Smooth muscle cell (in vitro differentiated cells): ENCODE measurements around the gene CCDC180. TPM values are rescaled to one million over a fixed set of nuclear protein-coding genes. Genes with fewer than 3 reads are reported as not detected.

Experiments used
- DNase-seq: peaks from one replicate; lab custom pipeline; 2025; ENCODE audit not compliant: unreplicated experiment; lab: John Stamatoyannopoulos, UW
- H2AFZ ChIP-seq: fragments of 200-600 bp; sonication (generic); 2 replicates; pipeline ENCODE4 v1.6.0; 2016; ENCODE audit warnings: antibody characterized with exemption, low read depth, mild to moderate bottlenecking
- H3F3A ChIP-seq: fragments of 200-600 bp; sonication (generic); 2 replicates; pipeline ENCODE4 v1.6.0; 2017; ENCODE audit warnings: antibody characterized with exemption, low read depth
- H3K27ac ChIP-seq: fragments of 200-600 bp; sonication (generic); 2 replicates; pipeline ENCODE4 v1.5.1; 2016; ENCODE audit warnings: low read depth, mild to moderate bottlenecking
- H3K27me3 ChIP-seq: fragments of 200-600 bp; sonication (generic); 2 replicates; pipeline ENCODE4 v1.6.1; 2016; ENCODE audit warnings: low read depth, mild to moderate bottlenecking
- H3K36me3 ChIP-seq: fragments of 200-600 bp; sonication (generic); 2 replicates; pipeline ENCODE4 v1.5.1; 2016; ENCODE audit warnings: low read depth
- H3K4me1 ChIP-seq: fragments of 200-600 bp; sonication (generic); 2 replicates; pipeline ENCODE4 v1.5.1; 2016; ENCODE audit warnings: low read depth
- H3K4me2 ChIP-seq: fragments of 200-600 bp; sonication (generic); 2 replicates; pipeline ENCODE4 v1.6.0; 2016; ENCODE audit warnings: mild to moderate bottlenecking
- H3K4me3 ChIP-seq: fragments of 200-600 bp; sonication (generic); 2 replicates; pipeline ENCODE4 v1.5.1; 2016; ENCODE audit warnings: mild to moderate bottlenecking
- H3K79me2 ChIP-seq: fragments of 200-600 bp; sonication (generic); 2 replicates; pipeline ENCODE4 v1.6.0; 2016; ENCODE audit warnings: low read depth, mild to moderate bottlenecking
- H3K9ac ChIP-seq: fragments of 200-600 bp; sonication (generic); 2 replicates; pipeline ENCODE4 v1.6.0; 2016; ENCODE audit warnings: low read depth
- H3K9me3 ChIP-seq: fragments of 200-600 bp; sonication (generic); replicated peaks from 2 replicates; pipeline ENCODE4 v1.5.1; 2016; ENCODE audit warnings: low read depth
- H4K20me1 ChIP-seq: fragments of 200-600 bp; sonication (generic); 2 replicates; pipeline ENCODE4 v1.6.0; 2016; ENCODE audit warnings: low read depth
- WGBS: methylation state at CpG from one replicate; pipeline ENCODE4 v1.1.7; 2016; ENCODE audit warnings: low lambda C conversion rate; 5-methylcytosine and 5-hydroxymethylcytosine counted together
- polyA plus RNA-seq: library from polyadenylated mRNA; unstranded; fragments of >200 nt; fragmentation: Nextera tagmentation; extraction: Ambion mirVana; gene quantifications from 2 replicates; pipeline ENCODE4 v1.2.1, GENCODE V29; 2016
- small RNA-seq: library from RNA; depleted of rRNA; stranded (forward); fragments of <200 nt; gene quantifications from one replicate; pipeline ENCODE3, GENCODE V24; 2014
- total RNA-seq: library from RNA; depleted of rRNA; stranded (reverse); fragments of >200 nt; gene quantifications from 2 replicates; pipeline ENCODE4 v1.2.3, GENCODE V29; 2014
- TF ChIP-seq, protein P1 (sequence below): fragments of 200-600 bp; sonication (generic); IDR thresholded peaks from 2 replicates; pipeline ENCODE4 v1.5.1; 2017; ENCODE audit warnings: borderline replicate concordance, mild to moderate bottlenecking, antibody characterized with exemption; ENCODE audit not compliant: insufficient read depth, poor library complexity, severe bottlenecking

The CCDC180 gene
- total and polyA plus RNA-seq, 2 experiments from 2014 or later = 0.58 to 0.59 TPM

DNA sequence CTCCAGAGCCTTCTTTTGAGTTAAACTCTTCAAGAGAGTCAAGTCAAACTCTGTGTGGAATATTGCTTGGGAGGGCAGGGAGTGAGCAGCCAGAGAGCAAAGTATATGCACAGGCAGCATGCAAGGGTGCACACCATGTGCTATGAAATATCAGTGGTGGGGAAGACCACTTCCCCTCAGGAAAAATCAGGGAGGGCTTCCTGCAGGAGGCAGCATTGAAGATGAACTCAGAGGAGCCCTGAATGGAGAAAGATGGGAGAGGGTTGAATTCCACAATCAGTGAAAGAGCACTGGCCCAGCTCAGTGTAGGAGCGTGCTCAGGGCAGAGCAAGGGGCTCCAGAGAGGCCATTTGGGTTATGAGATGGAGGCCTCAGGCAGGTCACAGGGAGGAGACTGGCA, 41.9 kb downstream of the CCDC180 start:
- no peaks in the 10 kb centered on the region for H3F3A ChIP-seq
- H3K9ac ChIP-seq = no peak overlapping the region
- H3K9me3 ChIP-seq = no peaks in the 10 kb centered on the region
- TF ChIP-seq, protein P1, sequence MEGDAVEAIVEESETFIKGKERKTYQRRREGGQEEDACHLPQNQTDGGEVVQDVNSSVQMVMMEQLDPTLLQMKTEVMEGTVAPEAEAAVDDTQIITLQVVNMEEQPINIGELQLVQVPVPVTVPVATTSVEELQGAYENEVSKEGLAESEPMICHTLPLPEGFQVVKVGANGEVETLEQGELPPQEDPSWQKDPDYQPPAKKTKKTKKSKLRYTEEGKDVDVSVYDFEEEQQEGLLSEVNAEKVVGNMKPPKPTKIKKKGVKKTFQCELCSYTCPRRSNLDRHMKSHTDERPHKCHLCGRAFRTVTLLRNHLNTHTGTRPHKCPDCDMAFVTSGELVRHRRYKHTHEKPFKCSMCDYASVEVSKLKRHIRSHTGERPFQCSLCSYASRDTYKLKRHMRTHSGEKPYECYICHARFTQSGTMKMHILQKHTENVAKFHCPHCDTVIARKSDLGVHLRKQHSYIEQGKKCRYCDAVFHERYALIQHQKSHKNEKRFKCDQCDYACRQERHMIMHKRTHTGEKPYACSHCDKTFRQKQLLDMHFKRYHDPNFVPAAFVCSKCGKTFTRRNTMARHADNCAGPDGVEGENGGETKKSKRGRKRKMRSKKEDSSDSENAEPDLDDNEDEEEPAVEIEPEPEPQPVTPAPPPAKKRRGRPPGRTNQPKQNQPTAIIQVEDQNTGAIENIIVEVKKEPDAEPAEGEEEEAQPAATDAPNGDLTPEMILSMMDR = no peak
- no peaks in the 10 kb centered on the region for H3K36me3 ChIP-seq
- WGBS = 95% methylated on average over 1 of the region's 1 CpG
- H3K4me1 ChIP-seq = no peaks in the 10 kb centered on the region
- H3K79me2 ChIP-seq = no peaks in the 10 kb centered on the region
- H3K27ac ChIP-seq = no peak overlapping the region
- no peak overlapping the region for H3K4me3 ChIP-seq
- DNase-seq = no peak
- H4K20me1 ChIP-seq = no peaks in the 10 kb centered on the region
- no peak overlapping the region for H2AFZ ChIP-seq
- no peaks in the 10 kb centered on the region for H3K27me3 ChIP-seq
- H3K4me2 ChIP-seq = no peak overlapping the region

DNA sequence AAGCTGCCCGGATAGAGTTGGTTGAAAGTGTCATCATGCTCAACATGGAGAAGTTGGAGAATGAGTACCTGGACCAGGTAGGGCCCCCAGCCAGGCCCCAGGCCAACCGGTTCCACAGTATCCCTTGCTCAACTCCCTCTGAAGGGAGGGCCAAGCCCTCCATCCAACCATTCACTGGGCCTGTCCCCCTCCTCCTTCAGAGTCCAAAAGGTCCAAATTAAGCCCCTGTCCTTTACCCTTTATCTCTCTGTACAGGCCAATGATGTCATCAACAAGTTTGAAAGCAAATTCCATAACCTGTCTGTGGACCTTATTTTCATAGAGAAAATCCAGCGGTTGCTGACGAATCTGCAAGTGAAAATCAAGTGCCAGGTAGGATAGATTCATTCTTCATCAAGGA, 47.2 kb downstream of the CCDC180 start:
- no peaks in the 10 kb centered on the region for H3K36me3 ChIP-seq
- H3K27ac ChIP-seq = no peak overlapping the region
- no peaks in the 10 kb centered on the region for H3K27me3 ChIP-seq
- no peak overlapping the region for H3K4me3 ChIP-seq
- H3K4me2 ChIP-seq = no peak overlapping the region
- no peaks in the 10 kb centered on the region for H3K9me3 ChIP-seq
- DNase-seq = no peak
- no peaks in the 10 kb centered on the region for H4K20me1 ChIP-seq
- H3K4me1 ChIP-seq = no peaks in the 10 kb centered on the region
- TF ChIP-seq, protein P1 = no peak
- no peak overlapping the region for H3K9ac ChIP-seq
- no peak overlapping the region for H2AFZ ChIP-seq
- H3F3A ChIP-seq = no peaks in the 10 kb centered on the region
- WGBS = 97% methylated on average over 4 of the region's 4 CpGs
- H3K79me2 ChIP-seq = no peaks in the 10 kb centered on the region

DNA sequence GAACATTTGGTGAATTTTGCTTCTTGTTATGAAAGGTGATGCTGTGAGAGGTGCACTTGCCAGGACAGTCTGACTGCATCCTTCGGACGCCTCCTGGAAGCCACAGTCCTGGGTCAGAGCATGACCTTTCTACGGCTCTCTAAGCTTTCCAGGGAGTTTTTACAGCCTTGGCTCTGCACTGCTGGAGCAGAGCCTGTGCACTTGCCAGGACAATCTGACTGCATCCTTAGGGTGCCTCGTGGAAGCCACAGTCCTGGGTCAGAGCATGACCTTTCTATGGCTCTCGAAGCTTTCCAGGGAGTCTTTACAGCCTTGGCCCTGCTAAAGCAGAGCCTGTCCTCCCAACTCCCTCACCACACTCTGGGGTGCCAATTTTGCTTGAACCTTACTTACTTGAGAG, 49.6 kb downstream of the CCDC180 start:
- Histone ChIP-seq H3K27ac (no peak overlapping the region), H3K4me1 (no peaks in the 10 kb centered on the region)

More for the DNA sequence above, 49.6 kb downstream of the CCDC180 start:
- Histone ChIP-seq H3K9ac (no peak overlapping the region), H3K27me3 (no peaks in the 10 kb centered on the region), H4K20me1 (no peaks in the 10 kb centered on the region), H3K36me3 (no peaks in the 10 kb centered on the region), H3K9me3 (no peaks in the 10 kb centered on the region), H3K4me2 (no peak overlapping the region), H3F3A (no peaks in the 10 kb centered on the region), H2AFZ (no peak overlapping the region), H3K4me3 (no peak overlapping the region), H3K79me2 (no peaks in the 10 kb centered on the region)
- no peak for DNase-seq
- WGBS = 91% methylated on average over 5 of the region's 5 CpGs
- TF ChIP-seq, protein P1 = no peak

Small RNA genes lying within 50 kb of the gene (small RNA-seq; reads per million reads assigned to genes)
- gene AL512590.2 = not detected
- gene CCDC180 = 0.82 reads per million, percentile 26 among the genes with 10 or more reads in this experiment

Other genes starting within 250 kb of the CCDC180 start
- 3.4 and 4.8 TPM in 2 replicates for gene TDRD7, start 104.4 kb downstream of the CCDC180 start, total RNA-seq
- gene TDRD7, start 104.4 kb downstream of the CCDC180 start, polyA plus RNA-seq = 1.5 and 1.8 TPM in 2 replicates
- 0.09 and 0.18 TPM in 2 replicates for gene TMOD1, start 194.0 kb downstream of the CCDC180 start, total RNA-seq
- 0.19 and 0.22 TPM in 2 replicates for gene TMOD1, start 194.0 kb downstream of the CCDC180 start, polyA plus RNA-seq